Upper lobe of left lung (tissue), 4 donors: ENCODE results near the gene ST6GALNAC6.

Experiments used
- CTCF ChIP-seq, 6 experiments: fragments of 450-650 bp in 4 of 6; fragments of 200-600 bp in 2 of 6; sonication (generic) in 2 of 6; IDR thresholded peaks; one replicate each; pipeline ENCODE4 v1.5.1; 2016 to 2019; ENCODE audit warnings: antibody characterized with exemption in 6 of 6
- POLR2AphosphoS5 ChIP-seq, 2 donors: sonication (generic); formaldehyde crosslinking; IDR thresholded peaks; one replicate each; pipeline ENCODE4 v1.5.1; 2017; ENCODE audit warnings: antibody characterized with exemption in 2 of 2

DNA sequence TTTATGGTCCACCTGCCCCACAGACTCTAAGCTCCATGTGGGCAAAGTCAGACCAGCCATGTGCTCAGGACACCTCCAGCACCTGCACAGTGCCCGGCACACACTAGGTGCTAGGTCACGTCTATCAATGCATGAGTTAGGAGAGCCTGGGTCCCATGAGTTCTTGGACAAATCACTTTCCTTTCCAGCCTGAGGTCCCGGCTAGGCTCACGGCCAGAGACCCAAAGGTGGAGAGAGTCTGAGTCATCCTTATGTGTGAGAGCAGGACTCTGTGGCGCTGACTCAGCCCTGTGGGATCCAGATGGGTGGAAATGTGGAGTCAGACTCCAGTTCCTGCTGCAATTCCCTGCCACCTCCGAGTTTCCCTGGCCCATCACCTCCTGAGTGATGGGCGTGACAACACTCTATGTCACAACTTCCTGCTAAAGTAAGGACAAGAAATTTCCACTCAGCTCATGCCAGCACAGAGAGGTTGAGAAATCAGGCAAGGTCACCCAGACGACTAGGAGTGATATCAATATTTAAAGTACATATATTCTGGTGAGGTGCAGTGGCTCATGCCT lies 19.9 kb upstream of the ST6GALNAC6 start:
- TF ChIP-seq CTCF (IDR thresholded peaks at IDR 0.05) = peak in 1 of 6 experiments; percentile 24
- TF ChIP-seq POLR2AphosphoS5 (IDR thresholded peaks at IDR 0.05) = peak; percentile 92 to 98
